Measurements from ENCODE around the gene TPSAB1.

Gene TPSAB1

GRCh38 chr16:1271724-1272413 is 31.4 kb downstream of the TPSAB1 start:
- peak; percentile 73 to 76 for DNase-seq

GRCh38 chr16:1272453-1273198 is 32.1 kb downstream of the TPSAB1 start:
- DNase-seq = no peak

GRCh38 chr16:1273816-1274215 is 33.3 kb downstream of the TPSAB1 start:
- DNase-seq = no peak

- no peak for DNase-seq
These were observed 34.3 kb downstream of the TPSAB1 start for GRCh38 chr16:1274767-1275166.

GRCh38 chr16:1275791-1276579 is 35.5 kb downstream of the TPSAB1 start:
- no peak for DNase-seq

- no peak for DNase-seq
These were observed 36.0 kb downstream of the TPSAB1 start for GRCh38 chr16:1276580-1276878.

- no peak for DNase-seq
These were observed 36.7 kb downstream of the TPSAB1 start for GRCh38 chr16:1277151-1277598.

- no peak for DNase-seq
These were observed 37.2 kb downstream of the TPSAB1 start for GRCh38 chr16:1277617-1278282.

- DNase-seq = no peak
These were observed 38.0 kb downstream of the TPSAB1 start for GRCh38 chr16:1278477-1278876.

GRCh38 chr16:1279081-1279944 is 38.8 kb downstream of the TPSAB1 start:
- DNase-seq = no peak

GRCh38 chr16:1279945-1280589 is 39.6 kb downstream of the TPSAB1 start:
- DNase-seq = no peak

GRCh38 chr16:1280783-1281182 is 40.3 kb downstream of the TPSAB1 start:
- DNase-seq = no peak

GRCh38 chr16:1281517-1281916 is 41.0 kb downstream of the TPSAB1 start:
- DNase-seq = no peak

GRCh38 chr16:1282324-1282973 is 41.9 kb downstream of the TPSAB1 start:
- DNase-seq = no peak

GRCh38 chr16:1283296-1283695 is 42.8 kb downstream of the TPSAB1 start:
- no peak for DNase-seq

- no peak for DNase-seq
These were observed 43.6 kb downstream of the TPSAB1 start for GRCh38 chr16:1283996-1284616.

- DNase-seq = no peak
These were observed 45.4 kb downstream of the TPSAB1 start for GRCh38 chr16:1285669-1286512.

- DNase-seq = no peak
These were observed 46.1 kb downstream of the TPSAB1 start for GRCh38 chr16:1286513-1287094.

- no peak for DNase-seq
These were observed 47.6 kb downstream of the TPSAB1 start for GRCh38 chr16:1287982-1288670.
